ENCODE measurements around the gene LHFPL6.

LHFPL6 gene

DNA sequence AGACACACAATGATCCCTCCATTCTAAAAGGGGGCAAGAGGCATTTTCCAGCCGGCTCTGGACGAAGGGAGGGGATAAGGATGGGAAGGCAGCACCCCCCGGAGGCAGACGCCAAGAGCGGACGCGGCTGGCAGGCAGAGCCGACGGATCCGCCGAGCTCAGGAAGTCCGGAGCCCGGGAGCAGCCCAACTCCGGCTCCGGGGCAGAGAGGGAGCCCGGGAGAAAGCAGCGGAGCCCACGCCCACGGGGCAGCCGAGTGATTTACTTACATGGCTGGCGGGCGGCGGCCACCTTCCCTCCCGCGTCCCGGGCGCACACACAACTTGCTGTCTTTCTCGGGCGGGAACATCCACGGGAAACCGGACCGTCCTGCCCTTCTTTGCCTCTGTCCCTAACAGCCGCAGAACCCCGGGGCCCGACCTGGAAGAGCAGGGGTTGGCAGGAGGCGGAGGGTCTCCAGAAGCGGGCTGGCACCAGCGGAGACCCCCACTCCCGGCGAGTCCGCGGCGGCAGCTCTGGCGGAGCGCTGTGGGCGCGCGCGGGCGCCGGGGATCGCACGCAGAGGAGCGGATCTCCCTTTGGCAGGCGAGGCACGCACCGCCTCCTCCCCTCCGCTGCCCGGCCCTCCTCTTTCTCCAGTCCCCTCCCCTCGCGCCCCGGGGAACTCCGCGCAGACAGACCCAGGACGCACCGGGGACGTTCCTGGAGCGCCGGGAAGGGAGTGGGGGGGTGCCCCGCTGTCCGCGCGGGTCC is at the start of gene LHFPL6:
Gene LHFPL6 (minus strand): TSS at position 580 of the 753 bp plus-strand sequence.
- H3K4me3 ChIP-seq (ENCODE audit: low read length): peak within 1 kb of the TSS; percentile 59
- no peak for TF ChIP-seq ZNF274 (IDR thresholded peaks at IDR 0.05; ENCODE audit: low read depth, low read length)

DNA sequence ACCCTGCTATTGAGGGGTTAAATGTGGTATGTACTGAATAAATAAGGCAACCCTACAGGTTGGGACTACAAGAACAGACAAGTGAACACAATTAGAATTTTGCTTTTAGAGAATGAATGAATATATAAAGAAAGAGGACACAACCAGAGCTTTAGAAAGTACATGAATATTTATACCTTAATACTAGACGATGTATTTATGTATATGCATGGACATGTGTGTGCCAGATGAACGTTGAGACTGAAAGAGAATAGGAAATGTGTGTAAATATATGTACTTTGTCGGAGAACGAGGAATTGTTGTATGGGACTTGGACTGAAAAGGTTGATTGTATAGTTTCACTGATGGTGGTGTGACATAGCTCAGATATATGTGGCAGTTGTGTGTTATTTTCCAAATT is 43.1 kb upstream of the LHFPL6 start:
- no peak for TF ChIP-seq ZNF274 (IDR thresholded peaks at IDR 0.05; ENCODE audit: low read depth, low read length)
- no peak overlapping the region for H3K4me3 ChIP-seq (ENCODE audit: low read length)

DNA sequence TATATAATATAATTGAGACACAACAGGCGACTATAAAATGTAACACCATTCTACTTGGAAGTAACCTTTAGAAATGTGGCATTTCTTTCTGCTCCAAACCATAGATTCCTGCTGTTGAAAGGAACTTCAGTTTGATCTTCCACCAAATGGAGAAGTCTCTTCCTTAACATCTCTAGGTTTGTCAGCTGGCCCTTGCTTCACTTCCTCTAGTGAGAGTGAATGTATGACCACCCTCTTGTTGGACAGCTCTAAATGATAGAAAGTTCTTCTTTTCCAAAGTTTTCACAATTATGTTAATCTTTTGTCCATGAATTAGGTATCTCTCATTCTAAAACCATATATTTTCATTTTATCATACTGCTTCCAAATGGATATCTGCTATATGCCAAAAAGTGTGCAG is 38.7 kb upstream of the LHFPL6 start:
- no peak overlapping the region for H3K4me3 ChIP-seq (ENCODE audit: low read length)
- TF ChIP-seq ZNF274 (IDR thresholded peaks at IDR 0.05; ENCODE audit: low read depth, low read length): no peak

DNA sequence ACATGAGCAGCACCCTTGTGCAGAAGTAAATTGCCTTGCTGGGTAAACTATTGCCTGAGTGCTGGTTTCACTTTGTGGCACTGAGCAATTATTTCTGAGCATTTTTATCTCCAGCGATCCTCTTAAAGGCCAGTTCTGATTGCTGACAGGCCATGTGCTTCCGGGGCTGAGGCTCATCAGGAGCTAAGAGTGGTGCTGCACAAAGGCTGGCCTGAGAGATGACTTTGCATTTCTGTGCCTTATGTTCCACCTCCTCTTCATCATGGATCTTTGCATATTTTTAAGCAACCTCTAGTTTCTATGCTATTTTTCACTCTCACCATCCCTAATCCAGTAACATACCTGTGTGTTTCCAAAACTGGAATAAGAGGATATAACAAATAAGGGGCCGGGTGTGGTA is 34.9 kb upstream of the LHFPL6 start:
- TF ChIP-seq ZNF274 (IDR thresholded peaks at IDR 0.05; ENCODE audit: low read depth, low read length): no peak

DNA sequence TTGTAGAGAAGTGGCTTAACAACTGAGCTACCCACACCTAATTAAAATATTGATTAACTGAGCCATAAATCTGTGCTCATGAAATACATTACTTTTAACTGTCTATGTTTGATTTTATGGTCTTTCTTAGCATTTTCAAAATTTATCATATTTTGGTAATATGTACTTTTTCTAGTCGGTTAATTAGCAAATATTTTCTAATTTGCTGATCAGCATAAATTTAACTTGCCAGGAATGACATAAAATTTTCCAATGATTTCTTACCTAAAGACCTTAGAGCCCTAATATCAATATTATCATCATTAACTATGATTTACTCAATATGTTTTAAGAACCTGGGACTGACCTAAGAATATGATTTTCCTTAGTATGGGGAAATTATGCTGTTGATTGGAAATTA is 32.6 kb upstream of the LHFPL6 start:
- no peak for TF ChIP-seq ZNF274 (IDR thresholded peaks at IDR 0.05; ENCODE audit: low read depth, low read length)
- H3K4me3 ChIP-seq (ENCODE audit: low read length): no peak overlapping the region

More for the DNA sequence above, 34.9 kb upstream of the LHFPL6 start:
- no peak overlapping the region for H3K4me3 ChIP-seq (ENCODE audit: low read length)

DNA sequence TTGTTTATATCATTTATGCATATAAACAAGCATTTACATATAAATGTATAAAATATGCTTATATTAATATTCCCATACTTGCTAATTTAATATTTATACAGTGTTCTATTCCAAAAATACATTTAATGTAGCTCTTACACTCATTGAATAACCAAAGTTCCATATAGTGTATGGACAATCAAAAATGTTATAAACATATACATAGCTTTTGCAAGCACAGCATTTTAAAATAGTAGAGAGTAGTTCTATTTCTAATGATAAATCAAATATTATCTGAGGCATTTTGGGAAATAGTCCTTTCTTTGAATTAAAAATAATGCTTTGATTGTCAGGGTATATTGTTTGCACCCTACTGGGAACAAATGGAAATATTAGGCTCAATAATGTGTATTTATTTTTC is 30.0 kb upstream of the LHFPL6 start:
- H3K4me3 ChIP-seq (ENCODE audit: low read length): no peak overlapping the region
- no peak for TF ChIP-seq ZNF274 (IDR thresholded peaks at IDR 0.05; ENCODE audit: low read depth, low read length)

DNA sequence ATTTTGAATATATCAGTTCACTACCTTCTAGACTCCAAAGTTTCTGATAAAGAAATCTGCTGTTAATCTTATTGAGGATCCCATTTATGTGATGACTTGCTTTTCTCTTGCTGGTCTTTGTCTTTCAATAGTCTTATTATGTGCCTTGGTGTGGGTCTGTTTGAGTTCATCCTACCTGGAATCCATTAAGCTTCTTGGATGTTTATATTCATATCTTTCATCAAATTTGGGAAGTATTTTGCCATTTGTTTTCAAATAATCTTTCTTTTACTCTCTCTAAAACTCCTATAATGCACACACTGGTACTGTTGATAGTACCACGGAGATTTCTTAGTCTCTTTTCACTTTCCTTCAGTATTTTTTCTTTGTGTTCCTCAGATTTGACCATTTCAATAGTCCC is 28.3 kb upstream of the LHFPL6 start:
- no peak overlapping the region for H3K4me3 ChIP-seq (ENCODE audit: low read length)
- no peak for TF ChIP-seq ZNF274 (IDR thresholded peaks at IDR 0.05; ENCODE audit: low read depth, low read length)

DNA sequence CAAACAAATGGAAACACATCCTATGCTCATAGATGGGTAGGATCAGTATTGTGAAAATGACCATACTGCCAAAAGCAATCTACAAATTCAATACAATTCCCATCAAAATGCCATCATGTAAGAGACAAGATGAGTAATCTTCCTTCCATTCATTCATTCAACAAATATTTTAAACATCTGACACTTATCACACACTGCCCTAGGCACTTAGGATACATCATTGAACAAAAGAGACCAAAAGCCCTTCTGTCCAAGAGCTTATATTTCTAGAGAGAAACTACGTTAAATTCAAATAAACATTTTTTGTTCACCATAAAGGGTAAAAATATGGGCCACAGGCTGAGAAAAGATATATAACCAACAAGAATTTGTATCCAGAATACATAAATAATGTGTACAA is 20.5 kb upstream of the LHFPL6 start:
- H3K4me3 ChIP-seq (ENCODE audit: low read length): no peak overlapping the region
- no peak for TF ChIP-seq ZNF274 (IDR thresholded peaks at IDR 0.05; ENCODE audit: low read depth, low read length)

DNA sequence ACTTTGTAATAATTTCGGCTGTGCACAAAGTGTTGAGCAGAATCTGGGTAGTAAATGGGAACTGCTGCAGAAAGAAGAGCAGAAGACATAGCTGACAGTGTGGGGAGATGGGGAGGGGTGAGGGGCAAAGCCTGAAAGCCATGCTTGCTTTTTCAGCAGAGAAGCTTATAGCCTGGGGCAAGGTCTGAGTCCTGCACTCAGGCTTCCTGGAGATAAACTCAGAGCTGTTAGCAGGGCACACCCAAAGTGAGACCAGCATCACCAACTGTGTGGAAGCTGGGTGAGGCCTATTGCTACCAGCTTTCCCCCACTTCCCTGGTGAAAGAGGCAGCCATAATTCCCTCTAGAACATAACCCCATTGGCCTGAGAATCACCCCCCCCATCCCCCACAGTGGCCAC is 15.6 kb upstream of the LHFPL6 start:
- H3K4me3 ChIP-seq (ENCODE audit: low read length): no peak overlapping the region
- TF ChIP-seq ZNF274 (IDR thresholded peaks at IDR 0.05; ENCODE audit: low read depth, low read length): no peak

DNA sequence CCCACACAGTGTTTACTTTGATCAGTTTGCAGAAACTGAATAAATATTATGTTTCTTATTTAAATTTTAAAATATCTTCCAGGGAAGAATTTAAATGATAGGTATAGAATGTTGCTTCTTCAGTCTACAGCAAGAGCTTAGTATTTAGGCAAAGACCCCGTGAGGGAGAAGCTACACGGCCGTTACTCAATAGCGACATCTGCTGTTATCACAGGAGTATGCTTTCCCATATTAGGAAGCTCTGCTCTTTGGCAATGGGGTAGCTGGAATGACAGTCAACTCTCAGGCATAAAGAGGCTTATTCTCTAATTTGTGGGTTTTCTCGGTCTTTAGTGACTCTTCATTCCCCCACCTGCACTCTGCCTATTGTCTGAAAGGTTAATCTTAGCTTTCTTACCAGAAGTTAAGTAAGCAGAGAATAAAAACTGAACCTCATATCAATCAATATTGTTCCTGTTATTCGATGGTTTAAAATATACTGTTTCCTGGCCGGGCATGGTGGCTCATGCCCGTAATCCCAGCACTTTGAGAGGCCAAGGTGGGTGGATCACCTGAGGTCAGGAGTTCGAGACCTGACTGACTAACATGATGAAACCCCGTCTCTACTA is 13.2 kb upstream of the LHFPL6 start:
- no peak overlapping the region for H3K4me3 ChIP-seq (ENCODE audit: low read length)
- no peak for TF ChIP-seq ZNF274 (IDR thresholded peaks at IDR 0.05; ENCODE audit: low read depth, low read length)

DNA sequence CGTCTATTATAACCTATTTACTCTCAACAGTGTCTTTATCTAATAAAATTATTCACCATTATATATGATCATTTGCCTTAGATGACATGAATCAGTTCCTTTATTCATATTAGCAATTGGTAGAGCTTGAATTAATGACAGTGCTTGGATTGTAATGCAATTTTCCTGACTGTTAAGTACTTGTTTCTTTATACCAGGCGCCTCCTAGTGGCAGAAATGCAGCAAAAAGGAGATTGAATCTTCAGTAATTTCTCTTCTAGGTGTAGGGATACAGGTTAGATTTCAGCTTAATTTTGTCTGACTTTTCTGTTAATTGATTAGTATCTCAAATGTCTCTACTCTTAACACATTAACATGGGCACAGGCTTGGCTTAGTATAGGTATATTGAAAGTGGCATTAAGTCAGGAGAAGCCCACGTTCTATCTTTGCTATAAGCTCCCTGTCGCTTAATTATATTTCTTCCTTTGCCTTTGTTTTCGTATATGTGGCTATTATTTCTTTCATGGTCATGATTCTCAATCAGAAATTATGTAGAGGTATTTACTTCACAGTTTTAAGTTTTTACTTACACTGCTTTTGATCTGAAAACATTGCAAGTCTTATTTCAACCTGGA is 9.1 kb upstream of the LHFPL6 start:
- H3K4me3 ChIP-seq (ENCODE audit: low read length): no peak overlapping the region
- no peak for TF ChIP-seq ZNF274 (IDR thresholded peaks at IDR 0.05; ENCODE audit: low read depth, low read length)

DNA sequence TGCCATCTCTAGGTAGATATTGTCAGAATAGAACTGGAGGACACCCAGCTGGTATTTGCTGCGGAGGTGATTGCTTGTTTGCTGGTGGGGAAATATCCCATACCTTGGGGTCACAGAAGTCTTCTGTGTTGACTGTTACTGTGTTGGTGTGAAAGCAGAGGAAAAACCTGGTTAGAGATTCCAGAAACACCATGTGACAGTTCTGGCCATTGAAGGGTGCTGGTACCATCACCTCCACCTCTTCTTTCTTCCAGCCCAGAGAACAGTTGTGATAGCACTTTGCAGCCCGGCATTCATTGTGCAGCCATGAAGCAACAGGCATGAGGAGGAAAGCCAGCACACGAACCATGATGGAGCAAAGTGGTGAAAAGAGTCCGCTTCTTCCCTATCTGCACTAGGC is 4.9 kb upstream of the LHFPL6 start:
- no peak overlapping the region for H3K4me3 ChIP-seq (ENCODE audit: low read length)
- TF ChIP-seq ZNF274 (IDR thresholded peaks at IDR 0.05; ENCODE audit: low read depth, low read length): no peak

DNA sequence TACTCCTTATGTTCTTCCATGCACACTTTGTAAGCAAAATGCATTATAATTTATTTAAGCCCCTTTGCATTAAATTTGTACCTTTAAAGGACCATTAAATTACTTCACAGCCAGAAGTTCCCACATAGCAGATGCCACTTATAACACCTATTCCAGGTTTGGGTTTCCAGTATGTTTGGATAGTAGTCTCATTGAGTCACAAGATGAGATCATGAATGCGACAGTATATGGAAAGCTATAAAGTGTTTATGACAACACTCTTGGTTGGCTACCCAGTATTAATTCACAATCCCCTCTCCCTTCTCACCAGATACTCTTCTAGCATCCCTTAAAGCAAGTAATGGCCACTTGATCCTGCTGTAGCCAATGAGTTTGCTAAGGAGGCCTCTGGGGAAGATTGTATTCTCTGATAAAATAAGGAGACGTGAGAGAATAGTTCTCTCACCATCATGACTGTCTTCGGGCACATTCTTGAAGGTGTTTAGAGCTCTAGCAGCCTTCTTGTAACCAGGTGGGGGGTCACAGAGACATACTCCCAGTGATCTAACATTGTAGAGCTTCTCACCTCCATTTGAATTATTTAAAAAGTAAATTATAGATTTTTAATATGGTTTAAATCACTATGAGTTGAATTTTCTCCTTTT is 2.8 kb upstream of the LHFPL6 start:
- TF ChIP-seq ZNF274 (IDR thresholded peaks at IDR 0.05; ENCODE audit: low read depth, low read length): no peak
- no peak overlapping the region for H3K4me3 ChIP-seq (ENCODE audit: low read length)

DNA sequence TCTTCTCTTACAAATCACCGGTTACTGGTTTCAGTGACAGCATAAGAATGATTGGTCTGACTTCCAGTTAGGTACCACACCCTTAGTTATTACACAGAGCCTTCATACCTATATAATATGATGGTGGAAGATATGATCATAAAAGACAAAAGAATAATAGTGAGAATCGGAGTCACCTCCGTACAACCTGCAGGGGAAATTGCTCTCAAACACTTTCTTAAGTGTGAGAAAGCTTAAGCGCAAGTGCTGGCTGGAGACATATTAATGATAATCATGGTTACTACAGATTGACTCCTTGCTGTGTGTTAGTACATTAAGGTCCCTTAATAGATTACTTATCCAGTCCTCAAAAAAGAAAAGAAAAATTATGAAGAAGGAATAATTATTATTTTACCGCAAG is 1.8 kb upstream of the LHFPL6 start:
- no peak for TF ChIP-seq ZNF274 (IDR thresholded peaks at IDR 0.05; ENCODE audit: low read depth, low read length)
- H3K4me3 ChIP-seq (ENCODE audit: low read length): no peak overlapping the region

All from GM08714 (cell line).